HepG2 (cell line): Measurements from ENCODE around the gene ZNF248. TPM values are rescaled to one million over a fixed set of nuclear protein-coding genes. Genes with fewer than 3 reads are reported as not detected.

Experiments used
- IKZF1 ChIP-seq: fragments of 450-650 bp; IDR thresholded peaks from 2 replicates; pipeline ENCODE4 v1.7.1; 2016
- MED8 ChIP-seq: sonication (generic); formaldehyde crosslinking; IDR thresholded peaks from 2 replicates; pipeline ENCODE4 v1.8.1; 2023; ENCODE audit warnings: mild to moderate bottlenecking, missing genetic modification reagents; ENCODE audit not compliant: insufficient replicate concordance
- POGZ ChIP-seq: sonication (generic); formaldehyde crosslinking; IDR thresholded peaks from 2 replicates; pipeline ENCODE4 v1.4.0; 2020; ENCODE audit warnings: mild to moderate bottlenecking, missing genetic modification reagents
- polyA plus RNA-seq, 8 experiments: library from polyadenylated mRNA; depleted of rRNA in 3 of 8; stranded (reverse) in 7 of 8; unstranded in 1 of 8; fragments of >200 nt; fragmentation: Illumina TruSeq in 4 of 8; extraction: Trizol in 4 of 8; gene quantifications; 2 replicates each; pipeline versions ENCODE4 v1.2.1 to v1.2.3, GENCODE V29; 2011 to 2016; ENCODE audit warnings: low read depth in 4 of 8, missing spikeins in 1 of 8, mixed read lengths in 1 of 8; ENCODE audit not compliant: insufficient read depth in 1 of 8
- total RNA-seq, 5 experiments: library from RNA; depleted of rRNA; stranded (reverse); fragments of >200 nt; fragmentation: Illumina TruSeq; extraction: Trizol; gene quantifications; 2 replicates each; pipeline ENCODE4 v1.2.3, GENCODE V29; 2016; ENCODE audit warnings: low read depth in 1 of 5

ZNF248 gene
- total and polyA plus RNA-seq, 2 of the 13 experiments (the other 11 are each of a cell fraction or from before 2014, with no cell fraction given), result 12.8 to 13.3 TPM

DNA sequence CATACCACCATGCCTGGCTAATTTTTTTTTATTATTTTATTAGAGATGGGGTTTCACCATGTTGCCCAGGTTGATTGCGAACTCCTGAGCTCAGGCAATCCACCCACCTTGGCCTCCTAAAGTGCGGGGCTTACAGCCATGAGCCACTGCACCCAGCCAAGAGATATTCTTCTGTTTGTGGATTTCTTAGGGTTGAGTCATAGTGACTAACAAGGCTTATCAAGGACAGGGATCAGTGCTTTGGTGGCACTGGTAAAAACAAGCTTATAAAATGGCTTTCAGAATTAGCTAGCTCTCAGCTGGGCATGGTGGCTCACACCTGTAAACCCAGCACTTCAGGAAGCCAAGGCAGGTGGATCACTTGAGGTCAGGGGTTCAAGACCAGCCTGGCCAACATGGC, 122.4 kb downstream of the ZNF248 start (continued):
- no peak for TF ChIP-seq POGZ (CRISPR knock-in tag)
- no peak for TF ChIP-seq MED8 (CRISPR knock-in tag)
- no peak for TF ChIP-seq IKZF1
- TF ChIP-seq, all 625 proteins: peak for 7

Other genes with a start within 250 kb of the ZNF248 start
- 1.4 and 1.6 TPM in 2 replicates for gene ZNF25, start 119.0 kb upstream of the ZNF248 start, total RNA-seq (2016; rRNA removed; fragmentation: Illumina TruSeq; extraction: Trizol)
- gene ZNF25, start 119.0 kb upstream of the ZNF248 start, polyA plus RNA-seq (2011; rRNA removed), result 1.5 and 1.6 TPM in 2 replicates
- gene ZNF33A, start 153.1 kb upstream of the ZNF248 start, total RNA-seq (2016; rRNA removed; fragmentation: Illumina TruSeq; extraction: Trizol), result 22.5 and 35.5 TPM in 2 replicates
- gene ZNF33A, start 153.1 kb upstream of the ZNF248 start, polyA plus RNA-seq (2011; rRNA removed), result 11.1 and 13.1 TPM in 2 replicates
- 12.6 and 17.0 TPM in 2 replicates for gene ZNF37A, start 236.7 kb upstream of the ZNF248 start, total RNA-seq (2016; rRNA removed; fragmentation: Illumina TruSeq; extraction: Trizol)
- 7.2 and 8.0 TPM in 2 replicates for gene ZNF37A, start 236.7 kb upstream of the ZNF248 start, polyA plus RNA-seq (2011; rRNA removed)